ENCODE data around the gene BMPER. TPM values are rescaled to one million over a fixed set of nuclear protein-coding genes. Genes with fewer than 3 reads are reported as not detected.

BMPER gene
- total and polyA plus RNA-seq, 7 experiments from 2014 or later, result 0.37 to 0.81 (median 0.44) TPM; not detected in 4

DNA sequence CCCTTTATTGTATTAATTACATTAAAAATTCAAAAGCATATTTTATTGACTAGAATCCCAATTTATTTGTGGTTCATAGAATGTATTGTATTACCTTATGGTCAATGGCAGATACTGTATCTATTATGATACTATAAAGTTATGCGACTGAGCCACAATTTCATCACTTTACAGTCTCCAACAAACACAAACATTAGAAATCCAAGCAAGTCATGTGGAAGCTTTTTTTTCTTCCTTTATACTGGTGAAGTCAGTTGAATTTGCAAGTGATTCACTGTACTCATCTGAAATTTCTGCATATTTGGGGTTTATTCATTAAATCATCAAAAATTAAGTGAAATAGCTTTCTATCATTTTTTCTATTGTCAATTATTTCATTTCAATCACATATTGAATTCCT lies 54.3 kb downstream of the BMPER start:
- no peaks in the 10 kb centered on the region for H3K4me1 ChIP-seq (ENCODE audit: control insufficient read depth in 2 of 2, insufficient read depth in 2 of 2, low read length in 2 of 2)
- Mint-ChIP-seq H3K4me1 (no peaks in the 10 kb centered on the region), H3K4me3 (no peak overlapping the region), H3K36me3 (no peaks in the 10 kb centered on the region), H3K27me3 (peaks cover 0 to 40% (median 19%) of the 10 kb centered on the region in 5 donors), H3K27ac (no peak overlapping the region), H3K9me3 (peaks cover 0 to 1% (median 0%) of the 10 kb centered on the region in 11 donors)
- no peaks in the 10 kb centered on the region for H3K36me3 ChIP-seq (ENCODE audit: control insufficient read depth in 2 of 3, insufficient read depth in 3 of 3, low read length in 3 of 3)
- H3K27ac ChIP-seq (ENCODE audit: low read depth, low read length), result no peak overlapping the region
- POLR2A ChIA-PET, result no interaction called here
- ATAC-seq (no peak), DNase-seq (no peak)
- intact Hi-C loops (cut with micrococcal nuclease), result no loop called here
- no peak overlapping the region for H3K4me3 ChIP-seq (ENCODE audit: low read length)
- CTCF ChIA-PET, result no interaction called here
- H3K27me3 ChIP-seq (ENCODE audit: control insufficient read depth in 2 of 2, insufficient read depth in 2 of 2, low read length in 2 of 2), result no peaks in the 10 kb centered on the region
- H3K9me3 ChIP-seq (ENCODE audit: control insufficient read depth in 2 of 3, low read length in 3 of 3), result no peaks in the 10 kb centered on the region

GRCh38 chr7:33961948-33962347 lies 56.6 kb downstream of the BMPER start:
- intact Hi-C loops (cut with micrococcal nuclease), result no loop called here
- Mint-ChIP-seq H3K9me3 (peaks cover 0 to 1% (median 0%) of the 10 kb centered on the region in 11 donors), H3K4me1 (no peaks in the 10 kb centered on the region), H3K27ac (no peak overlapping the region), H3K27me3 (peaks cover 0 to 33% (median 10%) of the 10 kb centered on the region in 5 donors), H3K36me3 (no peaks in the 10 kb centered on the region), H3K4me3 (no peak overlapping the region)
- no peaks in the 10 kb centered on the region for H3K4me1 ChIP-seq (ENCODE audit: control insufficient read depth in 2 of 2, insufficient read depth in 2 of 2, low read length in 2 of 2)
- H3K36me3 ChIP-seq (ENCODE audit: control insufficient read depth in 2 of 3, insufficient read depth in 3 of 3, low read length in 3 of 3), result no peaks in the 10 kb centered on the region
- POLR2A ChIA-PET, result no interaction called here
- ATAC-seq, result no peak
- H3K27me3 ChIP-seq (ENCODE audit: control insufficient read depth in 2 of 2, insufficient read depth in 2 of 2, low read length in 2 of 2), result no peaks in the 10 kb centered on the region
- no peak for DNase-seq
- H3K4me3 ChIP-seq (ENCODE audit: low read length), result no peak overlapping the region
- no peaks in the 10 kb centered on the region for H3K9me3 ChIP-seq (ENCODE audit: control insufficient read depth in 2 of 3, low read length in 3 of 3)
- H3K27ac ChIP-seq (ENCODE audit: low read depth, low read length), result no peak overlapping the region
- CTCF ChIA-PET, result no interaction called here

DNA sequence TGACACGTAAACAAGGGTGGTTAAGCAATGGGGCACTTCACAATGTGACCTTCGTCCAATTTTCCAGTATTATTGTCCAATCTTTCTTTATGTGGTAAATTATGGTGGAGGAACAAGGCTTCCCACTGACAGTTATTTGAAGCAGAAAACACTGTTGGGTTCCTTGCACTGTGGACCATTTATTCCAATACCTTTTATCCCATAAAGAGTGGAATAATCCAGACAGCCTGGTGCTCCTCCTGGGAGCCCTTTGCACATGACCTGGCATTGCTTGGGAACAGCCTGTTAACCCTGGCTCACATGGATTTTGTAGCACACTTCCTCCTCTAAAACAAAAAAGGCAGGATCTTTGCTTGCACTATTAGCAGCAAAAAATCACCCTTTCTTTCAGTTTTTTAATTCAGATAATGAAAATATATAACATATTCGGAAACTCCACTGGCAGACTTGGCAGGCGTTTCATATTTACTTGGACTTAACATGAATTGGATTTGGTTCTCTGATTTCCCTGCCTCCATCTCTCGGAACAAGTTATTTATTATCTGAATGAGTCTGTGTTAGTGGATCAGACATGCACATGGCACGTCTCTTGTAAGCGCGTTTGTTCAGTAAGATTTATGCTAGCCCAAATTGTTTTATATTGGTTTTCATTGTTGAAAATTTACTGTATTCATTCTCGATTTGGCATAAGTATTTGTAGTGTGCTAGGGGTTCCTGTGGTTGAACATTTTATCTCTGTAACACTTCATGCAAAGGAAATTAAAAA lies 59.3 kb downstream of the BMPER start:
- Mint-ChIP-seq H3K27me3 (peaks cover 0 to 28% (median 10%) of the 10 kb centered on the region in 5 donors), H3K9me3 (no peaks in the 10 kb centered on the region), H3K36me3 (no peaks in the 10 kb centered on the region), H3K4me3 (no peak overlapping the region), H3K4me1 (no peaks in the 10 kb centered on the region), H3K27ac (no peak overlapping the region)
- Histone ChIP-seq H3K4me1 (ENCODE audit: control insufficient read depth in 2 of 2, insufficient read depth in 2 of 2, low read length in 2 of 2) (no peaks in the 10 kb centered on the region), H3K9me3 (ENCODE audit: control insufficient read depth in 2 of 3, low read length in 3 of 3) (no peaks in the 10 kb centered on the region), H3K27ac (ENCODE audit: low read depth, low read length) (no peak overlapping the region), H3K27me3 (ENCODE audit: control insufficient read depth in 2 of 2, insufficient read depth in 2 of 2, low read length in 2 of 2) (no peaks in the 10 kb centered on the region), H3K36me3 (ENCODE audit: control insufficient read depth in 2 of 3, insufficient read depth in 3 of 3, low read length in 3 of 3) (no peaks in the 10 kb centered on the region), H3K4me3 (ENCODE audit: low read length) (no peak overlapping the region)
- DNase-seq (no peak), ATAC-seq (no peak)
- ChIA-PET CTCF (no interaction called here), POLR2A (no interaction called here)
- intact Hi-C loops (cut with micrococcal nuclease), result no loop called here

- Mint-ChIP-seq H3K9me3 (peaks cover 0 to 1% (median 0%) of the 10 kb centered on the region in 11 donors), H3K4me1 (no peaks in the 10 kb centered on the region), H3K36me3 (no peaks in the 10 kb centered on the region), H3K27ac (no peak overlapping the region), H3K4me3 (no peak overlapping the region), H3K27me3 (peaks cover 0 to 28% (median 10%) of the 10 kb centered on the region in 5 donors)
- CTCF ChIA-PET, result no interaction called here
- Histone ChIP-seq H3K27ac (ENCODE audit: low read depth, low read length) (no peak overlapping the region), H3K4me3 (ENCODE audit: low read length) (no peak overlapping the region), H3K9me3 (ENCODE audit: control insufficient read depth in 2 of 3, low read length in 3 of 3) (no peaks in the 10 kb centered on the region), H3K36me3 (ENCODE audit: control insufficient read depth in 2 of 3, insufficient read depth in 3 of 3, low read length in 3 of 3) (no peaks in the 10 kb centered on the region), H3K27me3 (ENCODE audit: control insufficient read depth in 2 of 2, insufficient read depth in 2 of 2, low read length in 2 of 2) (no peaks in the 10 kb centered on the region), H3K4me1 (ENCODE audit: control insufficient read depth in 2 of 2, insufficient read depth in 2 of 2, low read length in 2 of 2) (no peaks in the 10 kb centered on the region)
- POLR2A ChIA-PET, result no interaction called here
- ATAC-seq, result no peak
- intact Hi-C loops (cut with micrococcal nuclease), result no loop called here
- no peak for DNase-seq
Measured at GRCh38 chr7:33965183-33965744, 59.9 kb downstream of the BMPER start.

- no peak overlapping the region for H3K4me3 Mint-ChIP-seq
- H3K36me3 Mint-ChIP-seq, result no peaks in the 10 kb centered on the region
- H3K9me3 ChIP-seq (ENCODE audit: control insufficient read depth in 2 of 3, low read length in 3 of 3), result no peaks in the 10 kb centered on the region
- no peak overlapping the region for H3K27ac Mint-ChIP-seq
- H3K4me1 Mint-ChIP-seq, result no peaks in the 10 kb centered on the region
- H3K36me3 ChIP-seq (ENCODE audit: control insufficient read depth in 2 of 3, insufficient read depth in 3 of 3, low read length in 3 of 3), result no peaks in the 10 kb centered on the region
- intact Hi-C loops (cut with micrococcal nuclease), result no loop called here
- H3K27me3 Mint-ChIP-seq, result peaks cover 0 to 14% (median 7%) of the 10 kb centered on the region in 5 donors
- H3K9me3 Mint-ChIP-seq, result peaks cover 0 to 1% (median 0%) of the 10 kb centered on the region in 11 donors
- H3K27ac ChIP-seq (ENCODE audit: low read depth, low read length), result no peak overlapping the region
- no peak overlapping the region for H3K4me3 ChIP-seq (ENCODE audit: low read length)
- ATAC-seq (no peak), DNase-seq (no peak)
- no peaks in the 10 kb centered on the region for H3K4me1 ChIP-seq (ENCODE audit: control insufficient read depth in 2 of 2, insufficient read depth in 2 of 2, low read length in 2 of 2)
- no peaks in the 10 kb centered on the region for H3K27me3 ChIP-seq (ENCODE audit: control insufficient read depth in 2 of 2, insufficient read depth in 2 of 2, low read length in 2 of 2)
- POLR2A ChIA-PET, result no interaction called here
- CTCF ChIA-PET, result no interaction called here
Measured at GRCh38 chr7:33968591-33968990, 63.3 kb downstream of the BMPER start.

DNA sequence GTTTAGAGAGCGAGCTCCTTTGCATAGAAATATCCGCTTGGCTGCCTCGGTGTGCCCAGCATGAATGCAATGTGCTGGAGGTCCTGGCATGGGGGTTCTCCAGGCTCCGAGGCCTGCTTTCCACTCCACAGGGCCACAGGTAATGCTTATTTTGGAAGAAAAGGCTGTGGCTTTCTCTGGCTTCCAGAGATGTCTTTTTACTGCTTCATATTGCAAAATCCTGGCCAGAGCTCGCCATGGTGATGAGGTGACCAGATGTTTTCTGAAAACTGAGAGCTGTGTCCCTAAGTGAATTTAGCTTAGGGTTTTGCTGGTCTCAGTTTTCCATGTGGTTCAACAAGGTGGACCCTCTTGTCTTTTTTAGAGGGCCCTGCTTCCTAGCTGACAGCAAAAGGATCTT lies 65.2 kb downstream of the BMPER start:
- Mint-ChIP-seq H3K36me3 (no peaks in the 10 kb centered on the region), H3K27ac (no peak overlapping the region)
- POLR2A ChIA-PET, result no interaction called here

DNA sequence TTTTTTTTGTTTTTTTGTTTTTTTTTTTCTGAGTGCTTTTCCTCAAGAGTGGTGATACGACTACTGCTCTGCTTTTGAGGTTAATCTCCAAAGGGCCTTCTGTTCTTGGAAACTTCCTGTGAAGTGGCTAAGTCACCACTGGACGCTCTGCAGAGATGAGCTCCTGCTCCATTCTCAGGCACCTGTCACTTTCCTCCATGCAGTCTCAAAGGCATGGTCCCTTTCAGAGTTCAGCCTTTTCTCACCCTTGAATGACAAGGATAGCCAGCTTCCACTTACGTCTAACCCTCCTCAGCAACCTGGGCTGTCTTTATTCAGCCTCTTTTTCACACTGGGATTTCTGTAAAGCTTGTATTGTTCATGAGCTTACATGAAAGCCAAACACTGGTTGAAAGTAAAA lies 65.8 kb downstream of the BMPER start:
- no peak for ATAC-seq
- CTCF ChIA-PET, result no interaction called here
- no peak for DNase-seq
- intact Hi-C loops (cut with micrococcal nuclease), result no loop called here
- Mint-ChIP-seq H3K27ac (no peak overlapping the region), H3K4me1 (no peaks in the 10 kb centered on the region), H3K4me3 (no peak overlapping the region), H3K36me3 (no peaks in the 10 kb centered on the region), H3K9me3 (peaks cover 0 to 3% (median 0%) of the 10 kb centered on the region in 11 donors), H3K27me3 (peaks cover 0 to 7% (median 0%) of the 10 kb centered on the region in 5 donors)
- H3K4me1 ChIP-seq (ENCODE audit: control insufficient read depth in 2 of 2, insufficient read depth in 2 of 2, low read length in 2 of 2), result no peaks in the 10 kb centered on the region
- no peak overlapping the region for H3K4me3 ChIP-seq (ENCODE audit: low read length)
- POLR2A ChIA-PET, result no interaction called here
- H3K36me3 ChIP-seq (ENCODE audit: control insufficient read depth in 2 of 3, insufficient read depth in 3 of 3, low read length in 3 of 3), result no peaks in the 10 kb centered on the region
- no peak overlapping the region for H3K27ac ChIP-seq (ENCODE audit: low read depth, low read length)
- no peaks in the 10 kb centered on the region for H3K27me3 ChIP-seq (ENCODE audit: control insufficient read depth in 2 of 2, insufficient read depth in 2 of 2, low read length in 2 of 2)
- no peaks in the 10 kb centered on the region for H3K9me3 ChIP-seq (ENCODE audit: control insufficient read depth in 2 of 3, low read length in 3 of 3)

More for the DNA sequence above, 65.2 kb downstream of the BMPER start:
- Histone ChIP-seq H3K9me3 (ENCODE audit: control insufficient read depth in 2 of 3, low read length in 3 of 3) (no peaks in the 10 kb centered on the region), H3K27ac (ENCODE audit: low read depth, low read length) (no peak overlapping the region), H3K27me3 (ENCODE audit: control insufficient read depth in 2 of 2, insufficient read depth in 2 of 2, low read length in 2 of 2) (no peaks in the 10 kb centered on the region), H3K4me1 (ENCODE audit: control insufficient read depth in 2 of 2, insufficient read depth in 2 of 2, low read length in 2 of 2) (no peaks in the 10 kb centered on the region), H3K4me3 (ENCODE audit: low read length) (no peak overlapping the region), H3K36me3 (ENCODE audit: control insufficient read depth in 2 of 3, insufficient read depth in 3 of 3, low read length in 3 of 3) (no peaks in the 10 kb centered on the region)
- peaks cover 0 to 5% (median 0%) of the 10 kb centered on the region in 5 donors for H3K27me3 Mint-ChIP-seq
- DNase-seq, result no peak
- H3K4me1 Mint-ChIP-seq, result no peaks in the 10 kb centered on the region
- no peak overlapping the region for H3K4me3 Mint-ChIP-seq
- CTCF ChIA-PET, result no interaction called here
- H3K9me3 Mint-ChIP-seq, result peaks cover 0 to 3% (median 0%) of the 10 kb centered on the region in 11 donors
- intact Hi-C loops (cut with micrococcal nuclease), result no loop called here
- ATAC-seq, result no peak

All from naive thymus-derived CD4-positive, alpha-beta T cell (primary cell).